HG02884 (cell line): ENCODE data around the gene EIF5B.

ENCODE experiments used
- ATAC-seq: cut with Tn5 transposase; IDR thresholded peaks from one replicate; pipeline ENCODE4 v1.9.1; 2021; ENCODE audit warnings: mild to moderate bottlenecking, moderate library complexity; ENCODE audit not compliant: unreplicated experiment

The EIF5B gene

DNA sequence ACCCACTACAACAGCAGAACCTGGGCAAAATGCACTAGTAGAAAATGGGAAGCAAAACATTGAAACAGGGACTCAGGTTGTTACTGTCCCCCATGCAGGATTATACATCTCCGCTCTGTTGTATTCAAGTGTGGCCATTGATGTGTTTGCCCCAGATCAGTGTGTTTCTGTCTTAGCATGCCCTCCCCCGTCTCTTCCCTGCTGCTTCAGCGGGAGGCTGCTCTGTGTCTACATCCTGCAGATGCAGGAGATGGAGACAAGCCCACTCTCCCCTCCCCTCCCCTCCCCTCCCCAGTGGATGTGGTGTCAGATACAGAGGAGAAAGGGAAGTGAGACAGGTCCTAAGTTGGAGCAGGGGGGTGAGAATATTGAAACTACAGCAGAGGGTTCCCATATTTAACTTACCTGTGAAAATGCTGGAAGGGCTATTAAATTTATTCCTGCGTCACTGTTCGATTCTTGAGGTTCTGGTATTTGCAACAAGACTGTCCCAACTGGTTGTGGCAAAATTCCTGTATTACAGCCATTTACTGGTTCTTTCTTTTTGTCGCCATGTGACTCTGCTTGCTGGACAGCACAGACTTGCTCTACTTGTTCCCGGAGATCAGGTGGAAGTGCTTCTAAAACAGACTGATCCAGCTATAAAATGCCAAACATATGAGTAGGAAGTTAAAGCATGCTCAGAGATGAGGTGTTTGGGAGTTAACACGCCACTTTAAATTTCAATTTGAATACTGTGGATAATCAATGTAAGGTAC lies 67.0 kb downstream of the EIF5B start:
- ATAC-seq: no peak

DNA sequence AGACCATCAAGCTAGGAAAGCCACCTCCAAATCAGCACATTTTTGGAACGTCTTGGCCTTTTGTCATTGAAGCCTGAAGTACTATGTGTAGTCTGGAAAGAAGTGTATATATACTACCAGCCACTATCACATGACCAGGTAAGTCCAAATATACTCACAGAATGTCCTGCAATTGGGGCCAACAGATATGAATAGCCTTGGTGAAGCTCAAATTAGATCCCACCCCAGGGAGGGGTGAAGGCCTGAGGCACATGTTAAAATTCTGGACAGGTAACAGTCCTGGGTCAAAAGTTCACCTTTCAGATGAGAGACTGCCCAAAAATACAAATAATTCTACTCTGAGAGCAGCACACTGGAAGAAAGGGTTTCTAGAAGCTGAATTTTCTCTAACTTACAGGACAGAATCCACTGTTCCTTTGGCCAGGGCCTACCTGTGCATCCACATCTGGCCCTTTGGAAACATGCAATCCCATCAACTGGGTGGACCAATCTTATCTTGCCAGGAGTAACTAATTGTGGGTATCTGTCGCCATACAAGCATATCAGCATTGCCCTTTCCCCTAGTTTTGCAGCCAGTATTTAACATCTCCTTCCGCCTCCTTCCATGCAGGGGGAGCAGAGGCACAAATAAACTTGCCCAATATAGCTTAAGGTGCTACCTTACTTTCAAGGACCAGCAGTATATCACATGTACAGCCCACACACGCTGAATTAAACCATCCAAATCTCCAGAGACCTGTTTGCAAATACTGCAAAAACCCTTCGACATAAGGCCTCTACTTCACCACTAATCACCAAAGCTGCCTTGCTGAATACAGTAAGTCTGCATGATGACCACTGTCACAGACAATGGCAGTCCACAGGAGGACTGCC lies 67.8 kb downstream of the EIF5B start:
- ATAC-seq: no peak

DNA sequence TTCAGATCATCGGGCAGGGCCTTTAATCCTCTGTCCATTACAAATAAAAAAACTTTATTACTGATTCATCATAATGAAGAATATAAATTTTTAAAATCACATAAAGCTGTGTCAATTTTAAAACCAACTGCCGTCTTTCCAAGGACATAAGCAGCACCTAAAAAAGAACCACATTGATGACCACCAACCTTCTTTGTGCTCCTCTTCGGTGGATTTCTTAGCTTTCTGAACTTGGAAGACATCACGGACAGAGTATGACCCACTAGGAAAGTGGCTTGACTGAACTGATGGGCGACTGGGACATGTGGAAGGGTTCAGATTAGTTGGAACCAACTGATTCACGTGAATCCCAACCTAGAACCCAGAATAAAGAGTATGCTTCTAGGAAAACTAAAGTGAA lies 68.9 kb downstream of the EIF5B start:
- no peak for ATAC-seq

DNA sequence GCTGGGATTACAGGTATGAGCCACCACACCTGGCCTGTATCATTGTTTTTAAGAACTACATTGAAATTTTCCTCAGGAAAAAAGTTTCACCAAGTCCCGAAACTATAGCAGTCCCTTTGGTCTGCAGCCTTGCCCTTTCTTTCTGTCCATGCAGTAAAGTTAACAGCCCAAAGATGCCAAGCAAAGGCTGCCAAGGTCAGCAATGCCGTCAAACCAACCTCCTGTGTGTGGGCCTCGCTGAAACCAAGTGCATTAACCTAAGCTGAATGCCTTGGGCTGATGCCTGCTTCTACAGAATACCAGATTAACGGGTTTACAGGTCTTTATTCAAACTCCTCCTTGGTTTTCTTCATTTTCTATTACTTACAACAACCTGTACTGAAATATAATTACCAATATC lies 73.1 kb downstream of the EIF5B start:
- no peak for ATAC-seq

DNA sequence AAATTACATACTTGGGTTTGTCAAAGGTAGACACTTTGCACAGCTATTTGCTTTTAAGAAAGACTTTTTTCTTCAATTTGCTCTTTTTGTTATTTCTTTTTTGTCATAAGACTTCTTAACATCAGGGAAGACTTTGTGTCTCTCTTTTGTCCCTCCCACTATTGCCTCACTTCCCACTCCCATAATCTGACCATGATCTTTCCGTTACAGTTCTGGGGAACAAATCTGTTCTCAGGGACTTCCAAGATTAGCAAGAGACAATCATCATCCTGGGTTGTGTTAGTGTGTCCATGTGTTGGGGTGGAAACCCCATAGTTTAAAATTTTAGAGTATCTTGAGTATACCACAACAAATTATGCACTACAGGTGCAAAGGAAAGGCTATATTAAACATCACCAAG lies 77.4 kb downstream of the EIF5B start:
- ATAC-seq: no peak

DNA sequence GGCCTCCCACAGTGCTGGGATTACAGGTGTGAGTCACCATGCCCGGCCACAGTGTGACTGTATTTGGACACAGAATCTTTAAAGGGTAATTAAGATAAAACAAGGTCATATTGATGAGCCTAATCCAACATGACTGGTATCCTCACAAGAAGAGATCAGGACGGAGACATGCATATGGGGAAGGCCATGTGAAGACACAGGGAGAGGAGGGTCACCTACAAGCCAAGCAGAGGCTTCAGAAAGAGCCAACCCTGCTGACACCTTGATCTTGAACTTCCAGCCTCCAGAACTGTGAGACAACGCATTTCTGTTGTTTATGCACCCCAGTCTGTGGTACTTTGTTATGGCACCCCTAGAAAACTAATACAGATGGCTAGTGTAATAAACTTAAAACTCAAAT lies 80.2 kb downstream of the EIF5B start:
- no peak for ATAC-seq

DNA sequence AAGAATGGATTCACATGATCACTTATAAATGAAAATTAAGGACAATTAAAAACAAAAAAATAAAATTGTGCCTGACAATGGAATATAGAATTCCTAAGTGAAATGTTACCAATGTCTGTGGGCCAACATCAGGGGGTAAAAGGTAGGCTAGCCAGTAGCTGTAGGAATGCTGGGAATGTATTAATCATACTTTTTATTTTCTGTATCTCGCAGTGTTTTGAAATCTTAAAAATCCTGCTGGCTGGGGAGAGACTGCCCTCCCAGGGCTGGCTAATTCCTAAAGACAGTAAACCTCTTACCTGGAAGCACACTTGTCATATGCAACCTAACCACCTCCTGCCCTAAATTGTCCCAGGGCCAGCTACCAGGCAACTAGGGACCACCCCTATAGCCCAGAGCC lies 82.8 kb downstream of the EIF5B start:
- no peak for ATAC-seq

DNA sequence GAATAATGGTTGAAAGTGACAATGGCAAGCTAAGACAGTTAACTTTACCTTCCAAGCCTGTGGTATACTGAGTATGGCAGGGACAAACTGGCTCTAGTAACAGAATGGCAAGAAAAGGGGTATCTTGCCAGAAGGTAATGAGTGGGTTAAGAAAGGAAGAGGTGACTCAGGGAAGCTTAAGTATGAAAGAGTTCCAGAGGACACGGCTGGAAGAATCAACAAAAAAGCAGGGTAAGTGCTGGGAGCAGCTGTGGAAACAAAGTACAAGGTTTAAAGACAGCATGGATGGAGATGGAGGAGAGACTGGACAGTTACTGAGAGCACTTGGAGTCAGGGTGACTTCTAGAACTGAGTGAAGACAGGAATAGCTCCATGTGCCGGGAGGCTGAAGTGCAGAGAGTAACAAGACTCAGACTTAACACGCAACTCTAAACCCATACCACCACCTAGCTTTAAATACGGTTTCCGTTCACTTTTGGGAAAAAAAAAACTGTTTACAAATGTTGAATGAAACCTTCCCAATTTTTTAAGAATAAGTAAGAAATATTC lies 83.6 kb downstream of the EIF5B start:
- ATAC-seq: no peak

DNA sequence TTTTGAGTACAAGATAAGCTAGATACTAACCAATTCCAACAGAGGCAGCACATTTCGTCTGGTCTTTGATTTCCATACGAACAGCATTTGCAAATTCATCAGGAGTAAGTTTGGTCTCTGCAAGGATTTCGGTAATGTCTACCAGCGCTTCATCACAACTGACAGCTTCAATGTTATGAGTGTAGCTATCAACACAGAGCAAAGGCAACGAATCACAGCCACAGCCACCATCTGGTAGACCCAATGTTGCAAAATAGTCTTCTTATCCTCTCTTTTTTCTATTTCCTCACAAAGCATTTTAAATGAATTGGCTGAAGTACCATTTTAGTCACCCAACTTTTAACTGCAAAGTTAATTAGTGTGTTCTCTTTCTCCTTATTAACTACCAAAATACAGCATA lies 84.3 kb downstream of the EIF5B start:
- no peak for ATAC-seq

DNA sequence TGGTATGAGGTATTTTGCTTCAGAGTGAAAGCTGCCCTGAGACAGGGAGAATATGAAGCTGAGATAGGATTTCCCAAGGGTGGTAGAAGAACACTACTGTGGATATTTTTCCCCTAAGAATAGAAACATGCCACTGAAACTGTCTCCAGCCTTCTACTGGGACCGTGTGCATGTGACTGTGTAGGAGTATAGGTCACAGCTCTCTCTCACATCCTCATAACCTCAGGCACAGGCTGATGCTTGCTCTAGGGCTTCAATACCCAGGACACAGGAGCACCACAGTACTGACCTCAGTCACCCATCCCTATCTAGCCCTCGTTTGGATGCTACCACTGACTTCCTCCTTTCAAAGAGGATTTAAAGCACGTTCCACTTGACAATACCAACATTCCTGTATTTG lies 85.4 kb downstream of the EIF5B start:
- no peak for ATAC-seq

DNA sequence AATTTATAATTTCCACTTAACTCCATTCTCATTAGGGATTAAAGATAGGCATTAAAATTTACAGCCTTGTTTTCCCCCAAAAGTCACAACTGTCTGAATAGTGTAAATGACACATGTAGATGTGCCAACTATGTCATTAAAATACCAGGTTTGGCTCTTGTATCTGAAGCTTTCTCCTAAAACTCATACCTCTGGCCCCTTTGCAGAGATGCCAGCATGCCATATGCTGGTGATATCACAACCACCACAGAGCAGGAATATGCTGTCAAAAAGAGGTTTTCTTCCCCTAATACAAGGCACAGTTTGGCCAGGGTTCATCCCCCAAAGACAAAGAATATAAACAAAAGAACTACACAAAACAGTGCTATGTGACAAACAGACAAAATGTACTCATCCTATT lies 87.2 kb downstream of the EIF5B start:
- no peak for ATAC-seq

DNA sequence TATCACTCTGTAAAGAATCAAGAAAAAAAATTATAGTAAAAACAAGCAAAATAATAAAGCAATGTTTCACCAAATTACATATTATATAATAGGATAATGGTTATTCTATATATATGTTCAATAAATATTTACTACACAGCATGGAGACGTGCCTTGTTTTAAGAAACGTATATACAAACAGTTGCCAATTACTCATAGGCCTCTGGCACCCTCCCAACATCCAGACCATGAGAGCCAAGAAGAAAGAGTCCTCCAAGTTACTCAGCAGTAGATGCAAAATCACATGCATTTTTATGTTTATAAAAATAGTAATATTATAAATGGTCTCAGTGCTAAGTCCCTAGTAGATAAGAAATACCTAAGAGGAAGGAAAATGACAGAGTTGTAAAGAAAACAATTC lies 87.8 kb downstream of the EIF5B start:
- ATAC-seq: no peak

DNA sequence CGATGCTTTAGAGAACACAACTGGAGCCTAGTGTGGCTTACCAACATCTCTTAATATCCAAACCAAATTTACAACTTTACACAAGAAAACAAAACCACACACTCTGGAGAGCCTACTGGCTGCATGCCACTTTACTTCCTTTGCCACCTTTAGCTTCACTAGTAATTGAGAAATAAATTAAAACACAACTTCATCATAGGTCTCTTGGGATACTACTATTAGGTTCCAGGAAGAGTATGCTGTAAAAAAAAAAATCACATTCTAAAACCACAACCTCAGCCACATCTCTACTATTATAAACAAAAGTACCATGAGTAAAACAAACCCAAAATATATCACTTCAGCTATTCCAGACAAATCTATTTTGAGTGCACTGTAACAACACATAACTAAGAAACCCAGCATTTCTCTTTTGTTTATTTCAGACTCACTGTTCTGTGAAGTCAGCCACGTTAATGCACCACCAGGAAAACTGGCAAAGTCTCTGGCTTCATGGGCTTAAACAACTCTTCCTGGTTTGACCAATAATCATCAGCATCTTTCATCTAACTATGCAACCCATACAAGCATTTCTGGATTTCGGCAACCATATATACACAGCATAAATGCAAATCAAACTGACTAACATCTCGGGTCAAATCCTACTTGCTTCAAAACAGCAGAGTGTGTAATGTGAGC lies 93.6 kb downstream of the EIF5B start:
- ATAC-seq: no peak

DNA sequence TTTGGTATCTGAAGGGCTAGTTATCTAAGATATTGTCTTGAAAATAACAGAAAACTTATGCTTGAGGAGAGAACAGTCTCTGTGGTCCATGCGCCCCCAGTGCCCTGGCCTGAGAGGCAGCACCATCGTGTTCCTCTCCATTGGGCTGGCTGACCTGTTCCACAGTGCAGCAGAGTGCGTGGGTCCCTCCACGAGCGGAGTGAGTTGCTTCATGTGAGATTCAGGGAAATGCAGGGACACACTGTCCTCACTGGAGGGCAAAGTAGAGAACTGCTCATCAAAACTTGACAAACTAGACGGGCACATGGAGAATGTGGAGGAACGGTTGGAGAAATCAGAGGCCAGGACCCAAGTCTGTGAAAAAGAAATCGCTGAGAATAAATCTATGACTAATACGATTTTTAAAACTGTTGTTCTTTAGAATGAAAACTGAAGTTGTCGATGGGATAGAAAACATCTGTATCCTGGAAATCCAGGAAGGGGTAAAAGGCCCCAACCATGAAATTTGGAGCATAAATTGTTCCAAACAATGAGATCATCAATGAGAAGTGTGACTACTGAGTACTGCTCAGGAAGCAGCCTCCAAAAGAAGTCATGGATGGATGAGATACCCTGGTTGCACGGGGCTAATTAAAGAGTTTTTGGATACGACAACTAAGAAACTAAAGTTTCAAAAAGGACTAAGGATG lies 94.5 kb downstream of the EIF5B start:
- no peak for ATAC-seq

DNA sequence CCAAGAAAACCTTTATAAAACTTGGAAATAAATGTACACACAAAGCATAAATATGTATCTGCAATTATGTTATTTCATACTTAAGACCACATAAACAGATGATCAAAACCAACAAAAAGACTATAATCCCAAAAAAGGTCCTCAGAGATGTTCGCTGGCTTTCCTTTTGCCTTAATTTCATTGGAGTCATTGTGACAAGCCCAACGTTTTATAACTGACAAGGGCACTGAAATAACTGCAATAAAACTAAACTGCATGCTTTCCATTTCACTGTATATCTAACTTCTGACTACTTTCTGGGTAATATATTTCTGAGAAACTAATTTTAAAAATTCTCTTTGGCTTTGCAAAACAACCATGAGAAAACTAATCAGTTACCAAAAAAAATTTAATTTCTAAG lies 96.2 kb downstream of the EIF5B start:
- ATAC-seq: no peak

DNA sequence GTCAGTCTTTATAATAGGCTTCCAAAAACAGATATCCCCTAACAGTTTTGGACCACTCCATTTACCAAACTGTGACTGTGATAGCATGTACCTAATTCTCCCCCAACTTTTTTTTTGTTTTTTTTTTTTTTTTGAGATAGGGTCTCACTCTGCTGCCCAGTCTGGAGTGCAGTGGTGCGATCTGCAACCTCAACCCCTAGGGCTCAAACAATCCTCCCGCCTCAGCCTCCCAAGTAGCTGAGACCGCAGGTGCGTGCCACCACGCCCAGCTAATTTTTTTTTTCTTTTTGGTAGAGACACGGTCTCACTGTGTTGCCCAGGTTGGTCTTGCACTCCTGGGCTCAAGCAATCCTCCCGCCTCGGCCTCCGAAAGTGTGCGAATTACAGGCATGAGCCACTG lies 99.7 kb downstream of the EIF5B start:
- no peak for ATAC-seq

DNA sequence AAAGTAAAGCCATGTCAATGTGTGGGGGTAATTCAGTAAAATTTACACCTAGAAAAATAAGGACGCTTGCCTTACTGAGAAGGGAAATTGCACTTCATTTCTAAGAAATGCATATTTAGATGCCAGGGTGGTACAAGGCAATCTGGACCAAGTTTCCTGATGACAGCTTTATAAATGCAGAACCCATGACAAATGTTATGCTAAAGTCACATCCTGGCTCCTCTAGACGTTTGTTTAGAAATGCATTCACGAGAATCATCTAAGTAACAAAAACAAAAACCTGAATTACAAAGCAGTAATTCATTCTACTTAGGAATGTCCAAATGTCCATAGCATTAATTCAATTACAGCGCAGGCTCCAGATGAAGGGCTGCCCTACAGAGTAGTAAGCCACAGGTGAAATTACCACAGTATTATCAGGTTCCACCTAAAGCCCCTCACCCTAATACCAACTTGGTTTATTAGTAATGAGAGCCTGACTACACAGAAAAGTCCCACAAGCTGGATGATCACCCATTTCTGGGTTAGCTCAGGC lies 102.8 kb downstream of the EIF5B start:
- no peak for ATAC-seq

DNA sequence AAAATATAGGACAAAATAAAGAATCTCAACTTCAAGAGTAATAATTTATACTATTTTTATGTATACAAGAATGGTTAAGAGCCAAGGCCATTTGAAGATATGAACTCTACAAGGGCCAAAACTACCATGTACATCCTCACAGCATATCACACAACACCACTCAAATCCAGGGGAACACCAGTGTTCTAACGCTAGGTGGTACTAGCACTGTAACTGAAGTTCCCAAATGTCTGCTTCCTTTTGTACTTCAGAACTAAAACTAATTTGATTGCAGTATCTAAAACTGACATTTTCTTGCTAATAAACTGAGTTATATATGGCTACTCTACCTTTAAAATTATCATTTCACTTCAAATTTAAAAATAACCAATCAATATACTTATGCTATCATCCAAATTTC lies 105.6 kb downstream of the EIF5B start:
- ATAC-seq: no peak

DNA sequence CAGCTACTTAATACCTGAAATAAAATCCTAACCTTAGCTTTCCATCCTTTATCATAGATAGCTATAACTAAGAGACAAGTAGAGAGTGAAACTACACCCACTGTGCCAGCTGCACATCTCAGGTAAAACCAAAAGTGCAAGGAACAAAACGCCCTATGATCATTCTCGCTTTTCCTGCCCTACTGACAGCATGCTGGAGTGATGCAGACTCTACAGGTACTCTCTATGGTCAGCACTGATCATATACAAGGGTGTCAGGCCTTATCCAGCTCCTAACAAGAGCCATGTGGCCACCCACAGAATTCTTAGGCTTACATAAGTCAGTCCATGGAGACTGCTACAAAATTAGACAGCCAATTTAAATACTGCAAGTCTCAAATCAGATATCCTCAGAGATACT lies 107.0 kb downstream of the EIF5B start:
- no peak for ATAC-seq

DNA sequence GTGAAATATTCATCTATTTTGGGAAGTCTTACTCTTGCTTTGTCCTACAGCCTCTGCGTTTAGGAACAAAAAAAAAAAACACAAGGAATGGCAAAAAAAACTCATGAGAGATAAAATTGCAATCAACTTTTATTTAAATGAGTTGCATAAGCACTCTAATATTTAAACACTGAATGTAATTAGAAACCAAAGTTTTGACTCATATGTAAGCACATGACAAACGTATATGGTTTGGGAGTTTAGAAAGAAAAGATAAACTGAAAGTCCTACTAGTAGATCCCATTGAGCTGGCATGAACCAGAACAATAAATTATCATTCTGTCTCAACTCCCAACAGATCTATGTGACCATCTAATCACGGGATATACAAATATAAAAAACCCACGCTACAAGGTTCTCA lies 107.9 kb downstream of the EIF5B start:
- no peak for ATAC-seq

DNA sequence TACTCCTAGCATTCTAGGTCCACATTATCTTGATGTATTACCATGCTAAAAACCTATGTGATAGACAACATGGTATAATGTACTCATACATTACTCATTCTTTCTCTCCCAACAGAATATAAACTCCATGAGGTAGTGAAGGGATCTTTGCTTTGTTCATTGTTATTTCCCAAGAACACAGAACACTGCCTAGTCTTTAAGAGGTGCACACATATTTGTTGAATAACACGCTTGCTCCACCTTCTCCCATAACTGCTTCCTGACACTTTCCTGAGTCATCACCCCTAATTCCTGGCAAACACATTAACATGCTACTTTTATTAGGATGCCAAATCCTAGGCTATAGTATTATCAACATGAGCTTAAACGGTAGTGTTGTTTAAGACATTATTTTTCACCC lies 111.4 kb downstream of the EIF5B start:
- ATAC-seq: no peak
